Activated CD4-positive, alpha-beta T cell treated with anti-CD3 and anti-CD28 coated beads, Interleukin-2, amount 50 U/mL, for 48 hours (primary cell): Measurements from ENCODE around the gene ANK3.

ENCODE experiments used
- DNase-seq, 2 experiments: peaks; one replicate each; pipeline ENCODE4 v3.0.0-alpha.2; 2020

The ANK3 gene

GRCh38 chr10:60376221-60377041 is 13.2 kb downstream of the ANK3 start:
- DNase-seq = no peak

GRCh38 chr10:60375293-60376004 is 14.2 kb downstream of the ANK3 start:
- no peak for DNase-seq

GRCh38 chr10:60374836-60375235 is 14.8 kb downstream of the ANK3 start:
- no peak for DNase-seq

GRCh38 chr10:60372436-60372835 is 17.2 kb downstream of the ANK3 start:
- DNase-seq = no peak

GRCh38 chr10:60369547-60369930 is 20.1 kb downstream of the ANK3 start:
- no peak for DNase-seq

GRCh38 chr10:60368875-60369546 is 20.7 kb downstream of the ANK3 start:
- DNase-seq = no peak

- DNase-seq = no peak
Observed at GRCh38 chr10:60367901-60368300, 21.8 kb downstream of the ANK3 start.

- no peak for DNase-seq
Observed at GRCh38 chr10:60367431-60367830, 22.2 kb downstream of the ANK3 start.

- no peak for DNase-seq
Observed at GRCh38 chr10:60367024-60367423, 22.7 kb downstream of the ANK3 start.

GRCh38 chr10:60363187-60363586 is 26.5 kb downstream of the ANK3 start:
- no peak for DNase-seq

GRCh38 chr10:60362461-60362860 is 27.2 kb downstream of the ANK3 start:
- DNase-seq = no peak

- DNase-seq = no peak
Observed at GRCh38 chr10:60359066-60359465, 30.6 kb downstream of the ANK3 start.

- DNase-seq = no peak
Observed at GRCh38 chr10:60358282-60358681, 31.4 kb downstream of the ANK3 start.

- DNase-seq = no peak
Observed at GRCh38 chr10:60353519-60354258, 36.0 kb downstream of the ANK3 start.

GRCh38 chr10:60352105-60352504 is 37.6 kb downstream of the ANK3 start:
- DNase-seq = no peak

- no peak for DNase-seq
Observed at GRCh38 chr10:60351191-60351853, 38.4 kb downstream of the ANK3 start.

GRCh38 chr10:60350400-60350799 is 39.3 kb downstream of the ANK3 start:
- no peak for DNase-seq

- no peak for DNase-seq
Observed at GRCh38 chr10:60349426-60349825, 40.2 kb downstream of the ANK3 start.

- no peak for DNase-seq
Observed at GRCh38 chr10:60348982-60349381, 40.7 kb downstream of the ANK3 start.

- no peak for DNase-seq
Observed at GRCh38 chr10:60347270-60347669, 42.4 kb downstream of the ANK3 start.

- no peak for DNase-seq
Observed at GRCh38 chr10:60346661-60347060, 43.0 kb downstream of the ANK3 start.

GRCh38 chr10:60343254-60343653 is 46.4 kb downstream of the ANK3 start:
- DNase-seq = no peak

- no peak for DNase-seq
Observed at GRCh38 chr10:60341969-60342368, 47.7 kb downstream of the ANK3 start.
